ENCODE data around the gene ABI3. TPM values are rescaled to one million over a fixed set of nuclear protein-coding genes. Genes with fewer than 3 reads are reported as not detected.
"Not testable (repeated sequence)": the region's sequence is repeated elsewhere in the genome, so short reads cannot be mapped to it uniquely, and the experiment has no call there.

The ABI3 gene, protein sequence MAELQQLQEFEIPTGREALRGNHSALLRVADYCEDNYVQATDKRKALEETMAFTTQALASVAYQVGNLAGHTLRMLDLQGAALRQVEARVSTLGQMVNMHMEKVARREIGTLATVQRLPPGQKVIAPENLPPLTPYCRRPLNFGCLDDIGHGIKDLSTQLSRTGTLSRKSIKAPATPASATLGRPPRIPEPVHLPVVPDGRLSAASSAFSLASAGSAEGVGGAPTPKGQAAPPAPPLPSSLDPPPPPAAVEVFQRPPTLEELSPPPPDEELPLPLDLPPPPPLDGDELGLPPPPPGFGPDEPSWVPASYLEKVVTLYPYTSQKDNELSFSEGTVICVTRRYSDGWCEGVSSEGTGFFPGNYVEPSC
- 10 to 100 TPM; 46.3 to 48.2 TPM for total RNA-seq

DNA sequence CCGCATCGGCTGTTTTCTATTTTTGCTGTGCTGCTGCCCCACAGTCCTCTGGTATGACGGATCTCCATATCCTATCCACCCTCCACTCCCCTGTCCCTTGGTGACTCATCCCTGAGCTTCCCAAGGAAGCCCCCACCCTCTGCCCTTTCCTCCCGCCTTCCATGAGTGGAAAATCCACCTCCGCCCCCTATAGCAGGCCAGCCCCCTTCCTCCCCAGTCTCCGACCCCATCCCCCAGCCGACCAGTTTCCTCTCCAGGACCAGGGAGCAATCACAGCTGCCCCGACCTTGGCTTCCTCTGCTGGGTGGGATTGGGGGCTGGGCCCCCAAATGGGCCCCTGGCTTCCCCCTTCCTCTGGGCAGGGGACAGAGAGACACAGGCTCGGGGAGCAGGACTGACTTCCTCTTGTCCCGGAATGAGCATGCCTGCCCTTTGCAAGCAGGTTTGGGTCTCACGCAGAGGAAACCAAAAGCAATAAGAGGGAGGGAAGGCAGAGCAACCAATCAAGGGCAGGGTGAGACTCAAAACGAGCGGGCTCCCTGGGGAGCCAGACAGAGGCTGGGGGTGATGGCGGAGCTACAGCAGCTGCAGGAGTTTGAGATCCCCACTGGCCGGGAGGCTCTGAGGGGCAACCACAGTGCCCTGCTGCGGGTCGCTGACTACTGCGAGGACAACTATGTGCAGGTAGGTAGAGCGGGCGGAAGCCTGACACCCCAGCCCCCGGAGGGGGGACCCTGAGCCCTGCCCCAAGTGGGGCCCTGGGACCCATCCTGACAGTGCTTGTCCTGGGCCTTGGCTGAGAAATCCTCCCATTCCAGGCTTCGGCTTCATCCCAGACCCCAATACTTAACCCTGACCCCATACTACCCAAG is at the start of gene ABI3, which contains the start of gene GNGT2:
Gene ABI3, plus strand, starts transcription at position 550 of the 872 bp plus-strand sequence. Its CDS starts 18 bp downstream, at position 568.
Gene GNGT2, minus strand, starts transcription at position 417 of the 872 bp plus-strand sequence. CDS start 3,152 bp downstream, outside the sequence.
- DNase-seq = peak; percentile 74
- H3K27me3 Mint-ChIP-seq = no peaks in the 10 kb centered on the region
- H3K27ac Mint-ChIP-seq = peak within 1 kb of the TSS; percentile 86
- H3K4me1 Mint-ChIP-seq = peaks cover 64% of the 10 kb centered on the region
- peaks cover 48% of the 10 kb centered on the region for H3K36me3 Mint-ChIP-seq (ENCODE audit: low read depth)
- ChIA-PET CTCF (interaction anchor here (1.7 to 2.7 kb wide), 4 partner anchors 14 to 30 kb away, joined by 5 to 18 read pairs (median 7); no protein-coding TSS in a partner anchor), POLR2A (interaction anchor here (1.2 to 7.1 kb wide), 5 partner anchors 8 to 18 kb away, joined by 3 to 88 read pairs (median 38); no protein-coding TSS in a partner anchor)
- H3K9me3 Mint-ChIP-seq = no peaks in the 10 kb centered on the region
- H3K4me3 Mint-ChIP-seq = peak within 1 kb of the TSS; percentile 90

DNA sequence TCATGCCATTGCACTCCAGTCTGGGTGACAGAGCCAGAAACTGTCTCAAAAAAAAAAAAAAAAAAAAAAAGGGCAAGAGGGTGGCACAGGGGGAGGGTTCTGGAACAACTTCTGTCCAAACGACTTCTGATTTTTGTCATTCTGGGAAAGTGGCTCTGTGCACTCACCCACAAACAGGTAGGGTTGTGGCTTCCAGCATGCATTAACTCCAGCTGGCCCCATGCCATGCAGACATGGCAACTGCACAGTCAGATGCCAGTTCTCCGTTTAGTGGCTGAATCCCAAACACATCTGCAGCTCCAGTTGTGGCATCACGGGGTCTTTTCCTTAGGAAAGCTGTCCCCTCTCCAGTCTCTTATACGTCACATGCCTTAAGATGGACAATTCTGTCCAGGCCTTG is 47.6 kb upstream of the ABI3 start:
- ChIA-PET CTCF (no interaction called here), POLR2A (no interaction called here)
- H3K36me3 Mint-ChIP-seq (ENCODE audit: low read depth) = no peaks in the 10 kb centered on the region
- no peak overlapping the region for H3K4me3 Mint-ChIP-seq
- peaks cover 45% of the 10 kb centered on the region for H3K27me3 Mint-ChIP-seq
- H3K9me3 Mint-ChIP-seq = no peaks in the 10 kb centered on the region
- H3K4me1 Mint-ChIP-seq = no peaks in the 10 kb centered on the region
- no peak for DNase-seq
- H3K27ac Mint-ChIP-seq = no peak overlapping the region

DNA sequence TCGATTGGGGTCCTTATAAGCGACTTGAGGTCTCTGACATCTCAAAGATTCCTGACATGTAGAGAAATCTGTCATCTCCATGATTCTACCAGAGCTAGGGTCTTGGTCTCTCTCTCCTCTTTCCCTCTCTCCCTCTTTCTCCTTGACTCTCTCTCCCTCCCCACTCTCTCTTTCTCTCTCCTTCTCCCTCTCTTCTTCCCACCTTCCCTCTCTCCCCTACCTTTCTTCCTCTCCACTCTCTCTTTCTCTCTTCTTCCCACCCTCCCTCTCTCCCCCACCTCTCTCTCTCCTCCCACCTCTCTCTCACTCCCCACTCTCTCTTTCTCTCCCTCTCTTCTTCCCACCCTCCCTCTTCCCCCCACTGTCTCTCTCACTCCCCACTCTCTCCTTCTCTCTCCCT is 45.4 kb upstream of the ABI3 start:
- no peaks in the 10 kb centered on the region for H3K36me3 Mint-ChIP-seq (ENCODE audit: low read depth)
- ChIA-PET POLR2A (no interaction called here), CTCF (no interaction called here)

DNA sequence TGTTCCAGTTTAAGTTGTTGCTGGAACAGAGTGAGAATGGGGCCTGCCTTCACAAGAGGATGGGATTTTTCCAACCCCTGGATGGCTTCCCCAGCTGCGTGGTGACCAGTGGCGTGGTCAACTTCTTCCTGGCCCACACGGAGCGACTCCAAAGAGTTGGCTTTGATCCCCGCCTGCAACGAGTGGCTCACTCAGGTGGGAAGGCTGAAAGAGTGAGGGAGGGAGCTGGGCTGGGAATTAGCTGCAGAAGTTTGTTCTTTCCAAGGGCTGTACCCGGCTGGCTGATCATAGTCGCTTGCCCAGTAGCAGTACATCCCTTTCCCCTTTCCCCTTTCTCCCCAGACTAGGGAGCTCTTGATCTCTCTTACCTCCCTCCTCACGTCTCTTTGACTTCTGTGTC is 41.8 kb upstream of the ABI3 start:
- POLR2A ChIA-PET = no interaction called here
- Mint-ChIP-seq H3K36me3 (ENCODE audit: low read depth) (no peaks in the 10 kb centered on the region), H3K27me3 (peaks cover 61% of the 10 kb centered on the region), H3K9me3 (no peaks in the 10 kb centered on the region), H3K4me1 (no peaks in the 10 kb centered on the region), H3K4me3 (no peak overlapping the region), H3K27ac (no peak overlapping the region)
- CTCF ChIA-PET = interaction anchor here (1.1 kb wide), 1 partner anchor 137 kb away, joined by 3 read pairs; no protein-coding TSS in a partner anchor
- DNase-seq = no peak

More for the DNA sequence above, 45.4 kb upstream of the ABI3 start:
- H3K27me3 Mint-ChIP-seq = peaks cover 44% of the 10 kb centered on the region
- DNase-seq = no peak
- H3K4me3 Mint-ChIP-seq = no peak overlapping the region
- H3K9me3 Mint-ChIP-seq = no peaks in the 10 kb centered on the region
- H3K4me1 Mint-ChIP-seq = no peaks in the 10 kb centered on the region
- no peak overlapping the region for H3K27ac Mint-ChIP-seq

DNA sequence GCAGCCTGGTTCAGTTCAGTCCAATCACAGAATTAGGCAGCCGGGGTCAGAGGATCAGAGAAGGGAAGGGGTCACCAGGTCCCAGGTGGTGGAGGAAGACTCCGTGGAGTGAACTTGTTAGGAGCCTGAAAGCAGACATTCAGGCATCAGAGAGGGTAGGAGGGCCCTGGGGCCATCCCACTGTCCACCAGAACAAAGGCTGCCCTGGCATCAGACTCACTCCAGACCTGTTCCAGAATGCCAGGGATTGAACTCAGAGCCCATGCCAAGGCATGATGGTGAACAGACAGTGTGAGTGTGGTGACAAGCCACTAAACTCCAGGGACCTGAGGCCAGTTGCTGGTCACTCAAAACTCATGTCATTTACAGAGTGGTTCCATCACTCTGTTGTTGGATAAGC is 40.3 kb upstream of the ABI3 start:
- H3K27me3 Mint-ChIP-seq = peaks cover 63% of the 10 kb centered on the region

DNA sequence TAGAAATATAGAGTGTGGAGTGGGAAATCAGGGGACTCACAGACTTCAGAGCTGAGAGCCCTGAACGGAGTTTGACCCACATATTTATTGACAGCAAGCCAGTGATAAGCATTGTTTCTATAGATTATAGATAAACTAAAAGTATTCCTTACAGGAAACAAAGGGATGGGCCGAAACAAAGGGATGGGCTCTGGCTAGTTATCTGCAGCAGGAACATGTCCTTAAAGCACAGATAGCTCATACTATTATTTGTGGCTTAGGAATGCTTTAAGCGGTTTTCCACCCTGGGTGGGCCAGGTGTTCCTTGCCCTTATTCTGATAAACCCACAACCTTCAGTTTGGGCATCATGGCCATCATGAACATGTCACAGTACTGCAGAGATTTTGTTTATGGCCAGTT is 39.8 kb upstream of the ABI3 start:
- H3K4me3 Mint-ChIP-seq; H3K36me3 Mint-ChIP-seq (ENCODE audit: low read depth); H3K27ac Mint-ChIP-seq; DNase-seq; POLR2A ChIA-PET; H3K4me1 Mint-ChIP-seq: not testable (repeated sequence)
- Mint-ChIP-seq H3K9me3 (peaks cover 13% of the 10 kb centered on the region), H3K27me3 (peaks cover 63% of the 10 kb centered on the region)
- CTCF ChIA-PET = interaction anchor here (1.0 to 1.2 kb wide), 2 partner anchors 9 to 57 kb away, joined by 3 to 4 read pairs; no protein-coding TSS in a partner anchor

More for the DNA sequence above, 40.3 kb upstream of the ABI3 start:
- peaks cover 2% of the 10 kb centered on the region for H3K36me3 Mint-ChIP-seq (ENCODE audit: low read depth)
- CTCF ChIA-PET = interaction anchor here (1.0 to 1.2 kb wide), 2 partner anchors 9 to 57 kb away, joined by 3 to 4 read pairs; no protein-coding TSS in a partner anchor
- POLR2A ChIA-PET = no interaction called here
- H3K27ac Mint-ChIP-seq = no peak overlapping the region
- H3K4me1 Mint-ChIP-seq = no peaks in the 10 kb centered on the region
- peaks cover 8% of the 10 kb centered on the region for H3K9me3 Mint-ChIP-seq
- H3K4me3 Mint-ChIP-seq = no peak overlapping the region
- DNase-seq = no peak

DNA sequence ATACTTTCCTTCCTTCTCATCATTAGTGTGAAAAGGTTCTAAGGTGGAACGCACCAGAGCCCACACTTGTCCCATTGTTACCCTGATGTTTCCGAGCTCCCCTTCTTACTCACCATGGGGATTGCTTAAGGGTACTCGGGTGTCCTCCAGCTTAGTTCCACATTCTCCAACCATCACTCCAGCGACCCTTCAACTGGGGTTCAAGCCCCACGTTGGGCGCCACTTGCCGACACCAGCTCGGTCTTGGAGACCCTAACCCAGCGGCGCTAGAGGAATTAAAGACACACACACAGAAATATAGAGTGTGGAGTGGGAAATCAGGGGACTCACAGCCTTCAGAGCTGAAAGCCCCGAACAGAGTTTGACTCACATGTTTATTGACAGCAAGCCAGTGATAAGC is 34.5 kb upstream of the ABI3 start:
- H3K9me3 Mint-ChIP-seq = peaks cover 31% of the 10 kb centered on the region
- H3K27ac Mint-ChIP-seq; H3K36me3 Mint-ChIP-seq (ENCODE audit: low read depth); CTCF ChIA-PET; H3K4me3 Mint-ChIP-seq; DNase-seq; H3K4me1 Mint-ChIP-seq; POLR2A ChIA-PET: not testable (repeated sequence)
- peaks cover 38% of the 10 kb centered on the region for H3K27me3 Mint-ChIP-seq

DNA sequence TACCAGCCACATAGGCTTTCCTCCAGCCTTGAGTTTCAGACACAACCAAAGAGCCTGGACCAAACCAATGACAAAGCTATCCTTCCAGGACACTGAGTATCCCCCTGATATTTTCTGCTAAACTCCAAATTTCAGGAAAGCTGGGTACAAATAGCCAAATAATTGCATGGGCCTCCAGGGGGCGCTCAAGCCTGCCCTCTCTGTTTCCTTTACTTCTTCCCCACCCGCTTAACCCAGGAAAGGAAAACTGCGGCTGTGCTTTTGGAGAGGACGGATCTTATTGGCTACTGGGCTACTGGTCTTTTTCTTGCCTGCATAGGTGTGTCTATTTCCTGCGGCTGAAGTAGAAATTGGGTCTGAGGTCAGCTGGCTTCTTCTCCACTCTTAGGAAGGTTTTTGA is 30.2 kb upstream of the ABI3 start:
- peaks cover 16% of the 10 kb centered on the region for H3K36me3 Mint-ChIP-seq (ENCODE audit: low read depth)
- no peak overlapping the region for H3K4me3 Mint-ChIP-seq
- ChIA-PET CTCF (interaction anchor here (0.6 to 5.6 kb wide), 23 partner anchors 9 to 772 kb away, joined by 3 to 105 read pairs (median 4); partner anchors contain the start of gene PHOSPHO1), POLR2A (interaction anchor here (1.4 to 2.2 kb wide), 4 partner anchors 11 to 47 kb away, joined by 3 to 18 read pairs (median 7); no protein-coding TSS in a partner anchor)
- DNase-seq = peak; percentile 68
- peaks cover 7% of the 10 kb centered on the region for H3K4me1 Mint-ChIP-seq
- H3K9me3 Mint-ChIP-seq = peaks cover 36% of the 10 kb centered on the region
- H3K27me3 Mint-ChIP-seq = peaks cover 15% of the 10 kb centered on the region
- no peak overlapping the region for H3K27ac Mint-ChIP-seq

DNA sequence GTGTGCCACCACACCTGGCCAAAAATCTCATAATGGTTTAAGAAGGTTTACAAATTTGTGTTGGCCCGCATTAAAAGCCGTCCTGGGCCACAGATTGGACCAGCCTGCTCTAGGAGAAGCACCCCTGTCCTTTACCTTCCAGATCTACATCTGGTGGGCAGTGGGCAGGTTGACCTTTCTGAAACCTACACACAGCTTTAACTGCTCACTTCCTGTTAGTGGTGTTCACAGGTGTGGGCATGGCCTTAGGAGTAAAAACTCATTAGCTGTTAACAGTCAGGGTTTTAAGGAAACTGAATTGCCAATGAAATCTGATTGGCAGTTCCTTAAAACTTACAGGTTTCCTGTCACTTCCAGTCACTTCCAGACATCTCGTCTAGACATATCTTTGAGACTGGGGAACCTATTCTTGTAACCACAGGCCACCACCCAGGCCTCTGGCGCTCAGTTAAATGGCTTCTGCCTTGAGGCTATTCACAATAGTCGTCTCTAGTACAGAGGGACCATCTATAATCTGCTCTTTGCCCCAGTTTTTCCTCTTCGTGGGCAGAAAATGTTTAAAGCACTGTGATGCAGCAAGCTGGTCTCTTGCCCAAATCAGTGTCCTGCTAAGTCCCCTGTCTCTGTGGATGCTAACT is 29.4 kb upstream of the ABI3 start:
- no peak overlapping the region for H3K27ac Mint-ChIP-seq
- H3K4me3 Mint-ChIP-seq = no peak overlapping the region
- POLR2A ChIA-PET = interaction anchor here (1.4 to 2.2 kb wide), 4 partner anchors 10 to 46 kb away, joined by 3 to 18 read pairs (median 7); no protein-coding TSS in a partner anchor
- DNase-seq = no peak
- H3K9me3 Mint-ChIP-seq = peaks cover 35% of the 10 kb centered on the region
- H3K36me3 Mint-ChIP-seq (ENCODE audit: low read depth) = peaks cover 16% of the 10 kb centered on the region
- peaks cover 7% of the 10 kb centered on the region for H3K4me1 Mint-ChIP-seq
- peaks cover 9% of the 10 kb centered on the region for H3K27me3 Mint-ChIP-seq
- CTCF ChIA-PET = interaction anchor here (0.6 to 5.6 kb wide), 18 partner anchors 8 to 1580 kb away, joined by 3 to 105 read pairs (median 5); partner anchors contain the start of gene PHOSPHO1

DNA sequence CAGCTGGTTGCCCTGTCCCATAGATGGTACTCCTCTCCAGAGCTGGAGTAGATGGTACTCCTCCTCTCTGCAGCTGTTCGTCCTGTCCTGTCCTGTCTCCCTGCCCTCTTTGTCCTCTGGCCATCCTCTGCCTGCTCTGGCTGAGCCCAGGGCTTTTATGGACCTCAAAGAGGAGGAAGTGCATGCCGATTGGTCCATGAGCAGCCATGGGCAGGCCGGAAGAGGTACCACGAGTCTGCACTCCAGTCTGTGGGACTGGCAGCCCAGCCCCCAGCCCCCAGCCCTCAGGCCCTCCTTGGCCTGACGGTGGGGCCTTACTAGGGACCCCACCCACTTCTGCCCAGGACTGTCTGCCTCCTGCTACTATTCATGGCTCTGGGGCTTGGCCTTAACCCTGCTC is 27.2 kb upstream of the ABI3 start:
- DNase-seq = no peak
- peaks cover 7% of the 10 kb centered on the region for H3K27me3 Mint-ChIP-seq
- ChIA-PET CTCF (interaction anchor here (1.9 to 5.6 kb wide), 2 partner anchors 15 to 44 kb away, joined by 4 to 105 read pairs; partner anchors contain the start of gene PHOSPHO1), POLR2A (interaction anchor here (0.8 to 0.9 kb wide), 2 partner anchors 43 to 239 kb away, joined by 3 read pairs; partner anchors contain the start of gene SNF8)
- no peak overlapping the region for H3K4me3 Mint-ChIP-seq
- H3K9me3 Mint-ChIP-seq = peaks cover 22% of the 10 kb centered on the region
- H3K36me3 Mint-ChIP-seq (ENCODE audit: low read depth) = peaks cover 19% of the 10 kb centered on the region
- H3K27ac Mint-ChIP-seq = no peak overlapping the region
- peaks cover 7% of the 10 kb centered on the region for H3K4me1 Mint-ChIP-seq

DNA sequence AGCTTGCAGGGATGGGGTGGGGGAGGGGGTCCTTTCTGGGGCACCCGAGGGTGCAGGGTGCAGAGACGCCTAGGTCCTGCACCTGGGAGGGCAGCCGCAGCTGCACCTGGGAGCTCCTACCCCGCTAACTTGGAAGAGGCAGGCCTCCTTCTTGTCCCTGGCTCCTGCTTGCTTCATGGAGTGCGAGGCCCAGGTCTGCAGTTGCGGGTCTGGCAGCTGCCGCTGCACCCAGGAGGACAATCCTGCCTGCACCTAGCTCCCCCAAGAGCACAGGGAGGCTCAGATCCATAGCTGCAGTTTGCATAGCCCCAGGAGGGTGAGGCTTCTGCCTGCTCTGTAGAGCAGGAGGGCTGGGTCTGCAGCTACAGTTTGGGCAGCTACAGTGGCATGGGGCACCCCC is 26.7 kb upstream of the ABI3 start:
- POLR2A ChIA-PET = interaction anchor here (0.8 to 0.9 kb wide), 2 partner anchors 42 to 239 kb away, joined by 3 read pairs; partner anchors contain the start of gene SNF8
- CTCF ChIA-PET = interaction anchor here (5.6 kb wide), 1 partner anchor 44 kb away, joined by 105 read pairs; the partner anchor contains the start of gene PHOSPHO1
- no peak overlapping the region for H3K27ac Mint-ChIP-seq
- peaks cover 7% of the 10 kb centered on the region for H3K27me3 Mint-ChIP-seq
- peaks cover 7% of the 10 kb centered on the region for H3K4me1 Mint-ChIP-seq
- no peak for DNase-seq
- H3K36me3 Mint-ChIP-seq (ENCODE audit: low read depth) = peaks cover 19% of the 10 kb centered on the region
- H3K9me3 Mint-ChIP-seq = peaks cover 22% of the 10 kb centered on the region
- no peak overlapping the region for H3K4me3 Mint-ChIP-seq

DNA sequence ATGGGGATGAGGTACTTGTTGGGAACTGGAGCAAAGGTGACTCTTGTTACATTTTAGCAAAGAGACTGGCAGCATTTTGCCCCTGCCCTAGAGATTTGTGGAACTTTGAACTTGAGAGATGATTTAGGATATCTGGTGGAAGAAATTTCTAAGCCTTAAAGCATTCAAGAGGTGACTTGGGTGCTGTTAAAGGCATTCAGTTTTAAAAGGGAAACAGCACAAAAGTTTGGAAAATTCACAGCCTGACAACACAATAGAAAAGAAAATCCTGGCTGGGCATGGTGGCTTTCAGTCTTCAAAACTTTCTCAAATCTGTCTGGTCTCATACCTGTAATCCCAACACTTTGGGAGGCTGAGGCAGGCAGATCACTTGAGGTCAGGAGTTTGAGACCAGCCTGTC is 26.0 kb upstream of the ABI3 start:
- peaks cover 19% of the 10 kb centered on the region for H3K36me3 Mint-ChIP-seq (ENCODE audit: low read depth)
- CTCF ChIA-PET = interaction anchor here (1.3 kb wide), 1 partner anchor 48 kb away, joined by 5 read pairs; no protein-coding TSS in a partner anchor
- DNase-seq, H3K4me1 Mint-ChIP-seq, H3K27me3 Mint-ChIP-seq, H3K4me3 Mint-ChIP-seq, POLR2A ChIA-PET, H3K27ac Mint-ChIP-seq: not testable (repeated sequence)
- H3K9me3 Mint-ChIP-seq = peaks cover 22% of the 10 kb centered on the region
